Measurements from ENCODE around the gene LMX1B.
A peak's percentile ranks its signal among the peaks of the same experiment; 100 is the strongest.

The LMX1B gene

GRCh38 chr9:126604059-126605055, 9.4 kb upstream of the LMX1B start:
- DNase-seq (ENCODE audit: low spot score): no peak

GRCh38 chr9:126605792-126606482, 7.8 kb upstream of the LMX1B start:
- DNase-seq (ENCODE audit: low spot score): no peak

DNA sequence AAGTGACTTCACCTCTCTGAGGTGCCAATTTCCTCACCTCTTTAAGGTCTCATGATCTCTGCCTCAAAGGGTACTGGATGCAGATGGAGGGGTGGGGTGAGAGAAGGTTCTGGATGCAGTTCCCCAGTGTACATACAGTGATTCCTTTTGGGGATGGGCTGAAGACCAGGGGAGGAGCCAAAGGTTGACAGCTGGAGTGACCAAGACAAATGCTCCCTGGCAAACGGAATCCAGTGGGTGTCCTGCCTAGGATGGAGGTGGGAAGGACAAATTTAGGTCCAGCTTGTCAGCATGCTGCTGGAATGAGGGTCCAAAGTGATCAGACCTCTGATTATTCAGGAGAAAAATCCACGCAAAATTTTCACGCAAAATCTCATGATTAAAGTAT, 7.3 kb upstream of the LMX1B start:
- DNase-seq (ENCODE audit: low spot score): no peak

DNA sequence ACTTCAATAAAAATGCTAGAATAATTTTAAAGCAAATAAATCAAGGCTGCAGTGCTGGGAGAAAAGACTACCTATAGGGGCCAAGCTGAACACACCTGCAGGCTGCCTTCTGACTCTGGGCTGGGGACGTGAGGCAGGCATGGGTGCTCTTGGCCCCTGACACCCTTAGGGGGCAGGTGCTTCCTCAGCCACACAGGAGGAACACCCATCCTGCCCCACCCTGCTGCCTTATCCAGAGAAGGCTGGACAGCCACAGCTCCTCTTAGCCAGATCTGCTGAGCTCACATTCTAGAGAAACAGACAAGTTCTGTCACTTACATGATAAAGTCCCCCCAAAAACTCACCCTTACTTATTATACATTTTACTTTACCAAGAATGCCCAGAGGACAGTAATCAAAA, 6.6 kb upstream of the LMX1B start:
- DNase-seq (ENCODE audit: low spot score): no peak

DNA sequence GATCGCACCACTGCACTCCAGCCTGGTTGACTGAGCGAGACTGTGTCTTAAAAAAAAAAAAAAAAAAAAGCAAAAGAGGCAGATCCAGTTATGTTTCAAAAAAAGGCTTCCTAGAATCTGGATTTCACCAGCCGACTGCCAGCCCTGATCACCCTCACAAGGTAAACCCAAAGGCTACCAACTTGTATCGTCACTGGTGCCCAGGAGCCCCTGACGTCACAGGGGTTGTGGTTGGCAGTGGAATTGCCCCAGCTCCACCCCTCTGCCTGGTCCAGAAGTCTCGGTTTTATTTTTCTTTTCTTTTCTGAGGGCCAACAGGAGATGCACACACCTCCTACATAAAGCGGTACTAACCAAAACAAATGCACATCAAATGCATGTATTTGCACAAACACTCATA, 6.0 kb upstream of the LMX1B start:
- DNase-seq (ENCODE audit: low spot score): no peak

DNA sequence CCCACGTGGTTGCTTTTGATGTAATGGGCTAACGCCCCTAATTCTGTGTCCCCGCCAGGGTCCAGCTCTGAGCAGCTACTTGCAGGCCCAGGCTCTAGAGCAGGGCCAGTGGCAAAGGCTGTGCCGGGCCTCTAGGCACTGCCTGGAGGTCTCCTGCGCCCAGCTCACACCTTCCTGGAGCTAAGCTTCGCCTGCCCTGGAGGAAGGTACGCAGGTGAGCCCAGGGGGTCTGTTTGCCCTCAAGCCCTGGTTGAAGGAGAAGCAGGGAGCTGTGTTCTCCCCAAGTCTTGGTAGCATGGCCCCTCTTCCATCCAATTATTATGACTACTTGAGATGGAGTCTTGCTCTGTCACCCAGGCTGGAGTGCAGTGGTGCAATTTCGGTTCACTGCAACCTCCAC, 5.2 kb upstream of the LMX1B start:
- no peak for DNase-seq (ENCODE audit: low spot score)

DNA sequence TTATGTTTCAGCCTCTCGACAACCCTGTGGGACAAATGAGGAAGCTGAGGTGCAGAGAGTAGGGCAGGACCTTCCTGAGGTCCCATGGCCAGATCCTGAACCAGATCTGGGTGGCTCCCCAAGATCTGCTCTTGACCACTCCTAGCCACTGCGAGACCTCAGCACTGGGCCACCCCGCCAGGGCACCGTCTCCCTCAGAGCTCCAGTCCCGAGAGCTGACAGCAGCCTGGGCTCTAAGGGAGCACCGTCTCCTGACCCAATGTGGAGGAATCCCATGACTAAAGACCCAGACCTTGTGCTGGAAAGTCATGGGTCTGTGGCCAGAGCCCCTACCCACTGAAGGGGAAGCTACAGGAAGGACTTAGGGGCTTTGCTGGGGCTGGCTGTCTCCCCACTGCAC, 4.5 kb upstream of the LMX1B start:
- DNase-seq (ENCODE audit: low spot score): no peak

DNA sequence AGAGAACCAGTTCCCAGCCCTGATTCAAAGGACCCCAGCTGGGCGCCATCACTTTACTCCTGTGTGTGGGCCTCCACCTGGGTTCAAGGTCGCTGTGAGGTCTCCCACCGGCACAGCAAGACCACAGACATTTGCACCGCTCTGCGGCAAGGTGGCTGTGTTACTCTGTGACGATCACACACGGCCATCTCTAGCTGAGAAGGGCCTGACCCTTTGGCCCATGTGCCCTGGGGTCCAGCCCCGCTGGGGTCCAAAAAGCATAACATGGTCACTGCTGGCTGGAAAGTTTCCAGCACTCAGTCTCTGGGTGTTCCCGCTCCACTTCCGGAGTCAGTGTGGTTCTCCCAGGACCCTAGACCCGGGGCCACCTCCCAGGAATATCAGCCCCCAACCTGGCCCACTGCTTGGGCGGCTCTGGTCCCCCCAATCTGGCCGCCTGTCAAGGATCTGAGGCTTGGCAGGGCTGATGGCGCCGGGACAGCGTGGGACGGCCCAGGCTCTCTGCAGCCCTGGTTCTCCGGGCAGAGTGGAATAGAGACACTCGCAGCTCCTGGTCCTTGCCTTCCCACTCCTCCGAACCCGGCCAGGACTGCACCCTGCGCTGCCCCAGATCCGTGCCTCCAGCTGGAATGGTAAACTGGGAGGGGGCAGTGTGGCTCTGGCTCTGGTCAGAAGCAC, 3.9 kb upstream of the LMX1B start:
- DNase-seq (ENCODE audit: low spot score): no peak

- DNase-seq (ENCODE audit: low spot score): no peak
Observed at GRCh38 chr9:126611193-126611591, 2.5 kb upstream of the LMX1B start.

DNA sequence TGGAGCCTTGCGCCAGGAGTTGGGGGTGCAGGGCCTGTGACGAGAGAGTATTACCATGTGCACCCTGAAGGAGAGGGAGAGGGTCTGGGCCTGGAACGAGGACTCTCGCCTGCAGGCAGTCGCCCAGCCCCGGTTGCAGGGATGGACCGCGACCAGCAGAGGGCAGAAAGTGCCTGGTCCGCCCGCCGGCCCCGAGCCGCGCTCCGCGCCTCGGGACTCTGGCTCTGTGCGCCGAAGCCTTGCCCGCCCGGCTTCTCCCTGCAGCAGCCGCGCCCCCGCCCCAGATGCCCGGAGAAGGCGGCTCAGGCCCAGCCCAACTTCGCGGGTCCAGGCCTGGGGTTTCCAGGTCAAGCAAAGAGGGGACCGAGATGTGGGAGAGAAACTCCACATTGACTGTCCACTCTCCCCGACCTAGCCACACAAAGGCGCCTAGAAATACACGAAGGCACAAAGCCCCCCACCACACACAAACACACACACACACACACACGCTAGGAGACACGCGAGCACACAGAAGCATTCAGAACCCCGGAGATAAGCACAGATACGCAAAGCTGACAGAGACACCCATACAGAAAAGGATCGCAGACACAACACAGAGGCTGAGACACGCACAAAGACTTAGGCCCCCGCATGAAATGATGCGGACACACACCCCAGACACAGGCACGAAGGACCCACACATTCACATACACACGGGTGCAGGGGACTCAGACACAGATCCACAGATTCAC, 2.0 kb upstream of the LMX1B start:
- peak; percentile 89 for DNase-seq (ENCODE audit: low spot score)

GRCh38 chr9:126612326-126612812, 1.4 kb upstream of the LMX1B start:
- no peak for DNase-seq (ENCODE audit: low spot score)

GRCh38 chr9:126612813-126613641, 701 bp upstream of the LMX1B start:
- no peak for DNase-seq (ENCODE audit: low spot score)

- no peak for DNase-seq (ENCODE audit: low spot score)
Observed at GRCh38 chr9:126614088-126614454, 343 bp downstream of the LMX1B start.

DNA sequence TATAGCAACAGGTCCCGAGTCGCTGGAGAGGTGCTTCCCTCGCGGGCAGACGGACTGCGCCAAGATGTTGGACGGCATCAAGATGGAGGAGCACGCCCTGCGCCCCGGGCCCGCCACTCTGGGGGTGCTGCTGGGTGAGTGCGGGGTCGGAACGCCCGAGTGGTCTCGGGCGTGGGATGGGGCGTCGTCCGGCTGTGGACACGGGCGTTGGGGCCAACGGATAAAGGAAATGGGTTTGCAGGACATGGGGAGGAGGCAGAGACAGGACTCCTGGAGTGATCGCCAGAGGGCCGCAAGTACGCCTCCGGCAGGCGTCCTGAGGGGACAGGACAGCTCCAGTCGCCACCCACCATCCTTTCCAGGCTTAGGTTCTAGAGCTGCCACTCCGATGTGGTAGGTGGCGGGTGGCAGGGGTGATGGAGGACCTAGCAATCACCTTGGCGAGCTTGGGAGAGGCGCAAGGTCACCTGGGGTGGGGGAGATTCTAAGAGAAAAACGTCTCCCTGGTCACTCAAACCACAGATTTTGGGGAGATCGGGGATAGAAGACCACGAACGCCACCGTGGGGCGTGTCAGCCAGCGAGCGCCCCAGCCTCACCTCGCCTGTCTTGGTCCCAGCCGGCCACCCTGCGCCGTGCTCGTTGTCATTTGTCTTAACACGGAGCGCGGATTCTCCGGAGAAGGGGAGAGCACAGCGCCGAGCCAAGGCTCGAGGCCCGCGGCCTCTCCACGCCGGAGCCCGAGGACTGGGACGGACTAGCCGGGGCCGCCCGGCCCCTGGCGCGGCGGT, 922 bp downstream of the LMX1B start:
- DNase-seq (ENCODE audit: low spot score): no peak

- DNase-seq (ENCODE audit: low spot score): no peak
Observed at GRCh38 chr9:126615245-126615790, 1.6 kb downstream of the LMX1B start.

DNA sequence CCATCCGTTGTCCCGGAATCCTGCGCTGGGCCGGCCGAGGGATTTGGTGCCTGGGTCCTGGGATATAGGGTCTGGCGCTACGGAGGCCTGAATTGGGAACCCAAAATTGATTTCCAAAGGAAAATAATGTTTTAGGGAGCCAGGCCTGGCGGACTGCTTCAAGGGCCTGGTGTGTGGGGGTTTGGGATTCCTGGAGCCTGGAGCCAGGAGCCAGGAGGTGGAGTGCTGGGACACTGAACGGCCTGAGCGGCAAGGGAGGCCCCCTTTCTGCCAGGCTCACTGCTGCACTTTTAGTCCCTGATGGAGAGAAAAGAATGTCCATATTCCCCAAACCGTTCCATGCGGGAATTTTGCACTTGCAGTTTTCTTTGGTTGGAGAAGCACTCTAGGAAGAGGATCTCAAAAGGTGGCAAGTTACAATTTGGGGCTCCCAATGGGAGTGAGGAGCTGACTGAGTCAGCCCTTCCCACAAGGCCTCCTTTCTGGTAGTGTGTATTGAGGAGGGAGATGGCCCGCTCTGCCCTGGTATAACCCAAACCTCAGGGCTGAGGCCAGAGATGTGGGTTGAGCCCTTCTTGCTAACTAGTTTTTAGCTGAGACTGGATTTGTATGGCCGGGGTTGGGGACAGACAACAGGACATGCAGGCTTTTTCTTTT, 2.2 kb downstream of the LMX1B start:
- DNase-seq (ENCODE audit: low spot score): no peak

- DNase-seq (ENCODE audit: low spot score): no peak
Observed at GRCh38 chr9:126616521-126616976, 2.8 kb downstream of the LMX1B start.

DNA sequence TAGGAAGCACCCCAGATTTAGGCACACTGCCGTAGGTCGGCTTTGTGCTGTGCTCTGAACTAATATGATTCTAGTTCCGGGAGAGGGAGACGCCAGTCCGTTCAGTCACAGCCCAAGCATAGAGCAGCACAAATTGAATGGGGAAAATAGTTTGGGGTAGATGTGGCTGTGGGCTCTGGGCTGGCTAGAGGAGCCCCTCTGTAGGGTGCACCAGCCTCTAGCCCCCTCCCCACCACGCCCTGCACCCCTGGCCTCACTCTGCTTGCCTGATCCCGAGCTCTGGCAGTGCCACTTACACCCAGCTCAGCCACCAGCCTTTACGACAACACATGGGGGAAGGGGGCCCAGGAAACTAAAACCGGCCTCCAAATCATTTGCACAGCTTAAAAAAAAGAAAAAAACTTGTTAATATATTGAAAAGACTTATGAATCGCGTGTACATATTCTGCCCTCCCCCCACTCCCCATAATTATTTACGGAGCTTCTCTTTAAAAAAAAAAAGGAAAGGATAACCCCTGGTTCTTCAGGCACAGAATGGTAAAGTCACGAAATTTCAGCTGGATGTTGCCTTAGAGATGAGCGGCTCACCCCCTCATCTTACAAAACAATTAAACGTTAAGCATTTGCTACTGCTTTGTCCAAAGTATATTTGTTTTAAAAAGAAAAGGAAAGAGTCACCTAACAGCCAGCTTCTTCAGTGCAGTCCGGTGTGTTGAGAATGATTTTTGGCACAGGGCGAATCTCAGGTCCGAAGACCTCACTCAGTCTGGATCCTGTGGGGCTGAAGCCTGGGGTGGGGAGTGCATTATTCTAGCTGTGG, 3.5 kb downstream of the LMX1B start:
- no peak for DNase-seq (ENCODE audit: low spot score)

DNA sequence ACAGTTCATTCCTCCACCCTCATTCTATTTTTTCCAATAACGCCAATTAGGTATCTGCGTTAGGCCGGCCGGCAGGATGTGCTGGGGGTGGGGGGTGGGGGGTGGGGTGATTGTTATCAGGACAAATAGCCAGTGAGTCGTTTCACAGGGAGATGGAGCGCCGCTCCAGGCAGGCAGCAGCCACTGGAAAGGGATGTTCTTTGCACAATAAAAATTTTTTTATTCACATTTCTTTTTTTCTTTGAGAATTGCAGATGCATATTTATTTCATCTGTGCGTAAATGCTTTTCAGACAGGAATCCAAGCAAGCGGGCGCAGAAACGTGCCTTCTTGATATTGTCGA, 4.1 kb downstream of the LMX1B start:
- DNase-seq (ENCODE audit: low spot score): no peak
